ENCODE results near the gene TIAL1.

DNA sequence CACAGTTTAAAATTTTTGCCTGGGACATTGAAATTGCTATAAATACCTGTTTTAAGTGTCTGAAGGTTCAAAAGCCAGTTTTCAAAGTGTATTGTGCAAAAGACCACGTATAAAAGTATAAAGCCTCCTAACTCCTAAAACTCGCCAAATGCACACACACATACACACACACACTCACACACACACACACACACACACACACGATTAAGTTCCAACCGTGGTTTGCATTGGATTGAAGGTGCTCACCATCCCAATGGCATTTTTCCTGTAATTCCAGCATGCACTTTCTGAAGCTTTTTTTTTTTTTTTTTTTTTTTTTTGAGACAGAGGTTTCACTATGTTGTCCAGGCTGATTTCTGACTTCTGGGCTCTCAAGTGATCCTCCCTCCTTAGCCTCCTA, 51.5 kb downstream of the TIAL1 start:
- TF ChIP-seq EZH2 (IDR thresholded peaks at IDR 0.05) (no peak), JUND (IDR thresholded peaks at IDR 0.05) (no peak)
